Ascending aorta (tissue), 2 donors: ENCODE measurements around the gene RIMS4. TPM values are rescaled to one million over a fixed set of nuclear protein-coding genes. Genes with fewer than 3 reads are reported as not detected.

Experiments used
- DNase-seq, 2 donors: peaks; one replicate each; pipeline ENCODE4 v3.0.0-alpha.2; 2019; ENCODE audit warnings: low spot score in 2 of 2
- H3K27ac ChIP-seq, 2 donors: fragments of 200-600 bp; sonication (generic); one replicate each; pipeline ENCODE4 v1.5.1; 2016 to 2017; ENCODE audit warnings: mild to moderate bottlenecking in 1 of 2
- H3K27me3 ChIP-seq: fragments of 200-600 bp; sonication (generic); one replicate; pipeline ENCODE4 v1.5.1; 2017
- H3K36me3 ChIP-seq, 2 donors: fragments of 200-600 bp; sonication (generic); one replicate each; pipeline ENCODE4 v1.5.1; 2016
- H3K4me1 ChIP-seq, 2 donors: fragments of 200-600 bp; sonication (generic); one replicate each; pipeline ENCODE4 v1.5.1; 2016 to 2017; ENCODE audit warnings: mild to moderate bottlenecking in 1 of 2
- H3K4me3 ChIP-seq, 2 donors: fragments of 200-600 bp; sonication (generic); one replicate each; pipeline ENCODE4 v1.5.1; 2016 to 2017; ENCODE audit warnings: mild to moderate bottlenecking in 1 of 2
- H3K9me3 ChIP-seq, 2 donors: fragments of 200-600 bp; sonication (generic); one replicate each; pipeline ENCODE4 v1.5.1; 2016
- CTCF ChIP-seq, 3 experiments: fragments of 200-600 bp in 2 of 3; fragments of 450-650 bp in 1 of 3; sonication (generic) in 2 of 3; IDR thresholded peaks; one replicate each; pipeline ENCODE4 v1.5.1; 2016 to 2019; ENCODE audit warnings: antibody characterized with exemption in 3 of 3, mild to moderate bottlenecking in 1 of 3, moderate library complexity in 1 of 3
- intact Hi-C: fragments of 100-400 bp; cut with DNase I; formaldehyde crosslinking; loops from one replicate; pipeline ENCODE4 v1.15.1; 2023
- total RNA-seq: library from RNA; depleted of rRNA; stranded (reverse); fragments of >200 nt; gene quantifications from one replicate; pipeline ENCODE4 v1.1.0, GENCODE V29; 2016

Gene RIMS4
- total RNA-seq, 1 donor from 2014 or later, result 4.0 TPM

GRCh38 chr20:44840826-44841225 lies 30.5 kb upstream of the RIMS4 start:
- Histone ChIP-seq H3K27me3 (no peaks in the 10 kb centered on the region), H3K4me1 (no peaks in the 10 kb centered on the region), H3K9me3 (no peaks in the 10 kb centered on the region), H3K27ac (no peak overlapping the region), H3K4me3 (no peak overlapping the region), H3K36me3 (no peaks in the 10 kb centered on the region)
- no peak for DNase-seq
- no peak for TF ChIP-seq CTCF (IDR thresholded peaks at IDR 0.05)
- intact Hi-C loops, result no loop called here

DNA sequence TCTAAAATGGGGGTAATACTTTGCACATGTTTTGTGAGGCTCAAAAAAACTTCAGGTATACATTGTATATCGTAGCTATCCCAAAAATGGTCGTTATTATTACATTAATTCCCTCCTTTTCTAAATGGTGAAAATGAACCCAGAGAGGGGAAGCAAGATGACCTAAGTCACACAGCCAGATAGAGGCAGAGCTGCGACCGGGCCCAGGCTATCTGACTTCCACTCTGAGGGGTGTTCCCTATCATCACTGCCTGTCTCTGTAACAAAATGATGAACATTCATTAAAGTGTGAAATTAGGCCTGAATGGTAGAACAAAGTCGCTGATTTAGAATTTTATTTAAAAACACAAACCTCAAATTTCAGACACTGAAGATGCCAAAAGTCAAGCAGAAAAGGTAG lies 29.1 kb upstream of the RIMS4 start:
- no peak for DNase-seq
- H3K27ac ChIP-seq, result no peak overlapping the region
- H3K27me3 ChIP-seq, result no peaks in the 10 kb centered on the region
- TF ChIP-seq CTCF (IDR thresholded peaks at IDR 0.05), result no peak
- intact Hi-C loops, result no loop called here
- H3K4me1 ChIP-seq, result no peaks in the 10 kb centered on the region
- no peaks in the 10 kb centered on the region for H3K36me3 ChIP-seq
- no peaks in the 10 kb centered on the region for H3K9me3 ChIP-seq
- H3K4me3 ChIP-seq, result no peak overlapping the region

- no peaks in the 10 kb centered on the region for H3K27me3 ChIP-seq
- H3K9me3 ChIP-seq, result no peaks in the 10 kb centered on the region
- no peak overlapping the region for H3K27ac ChIP-seq
- DNase-seq, result no peak
- intact Hi-C loops, result no loop called here
- H3K4me3 ChIP-seq, result no peak overlapping the region
- no peaks in the 10 kb centered on the region for H3K36me3 ChIP-seq
- H3K4me1 ChIP-seq, result no peaks in the 10 kb centered on the region
- no peak for TF ChIP-seq CTCF (IDR thresholded peaks at IDR 0.05)
Observed at GRCh38 chr20:44838521-44838920, 28.2 kb upstream of the RIMS4 start.

GRCh38 chr20:44837946-44838345 lies 27.6 kb upstream of the RIMS4 start:
- Histone ChIP-seq H3K9me3 (no peaks in the 10 kb centered on the region), H3K27ac (no peak overlapping the region), H3K4me1 (no peaks in the 10 kb centered on the region), H3K36me3 (no peaks in the 10 kb centered on the region), H3K27me3 (no peaks in the 10 kb centered on the region), H3K4me3 (no peak overlapping the region)
- no peak for TF ChIP-seq CTCF (IDR thresholded peaks at IDR 0.05)
- DNase-seq, result no peak
- intact Hi-C loops, result no loop called here

GRCh38 chr20:44836601-44837120 lies 26.3 kb upstream of the RIMS4 start:
- H3K4me1 ChIP-seq, result no peaks in the 10 kb centered on the region
- no peak for DNase-seq
- intact Hi-C loops, result no loop called here
- no peaks in the 10 kb centered on the region for H3K9me3 ChIP-seq
- no peak overlapping the region for H3K27ac ChIP-seq
- H3K27me3 ChIP-seq, result no peaks in the 10 kb centered on the region
- H3K4me3 ChIP-seq, result no peak overlapping the region
- TF ChIP-seq CTCF (IDR thresholded peaks at IDR 0.05), result no peak
- H3K36me3 ChIP-seq, result no peaks in the 10 kb centered on the region

- intact Hi-C loops, result no loop called here
- Histone ChIP-seq H3K27ac (no peak overlapping the region), H3K4me1 (no peaks in the 10 kb centered on the region), H3K36me3 (no peaks in the 10 kb centered on the region), H3K27me3 (no peaks in the 10 kb centered on the region), H3K9me3 (no peaks in the 10 kb centered on the region), H3K4me3 (no peak overlapping the region)
- no peak for DNase-seq
- no peak for TF ChIP-seq CTCF (IDR thresholded peaks at IDR 0.05)
Observed at GRCh38 chr20:44835661-44836221, 25.4 kb upstream of the RIMS4 start.
